GM20000 (cell line): Measurements from ENCODE around the gene KCNAB1.

Experiments
- DNase-seq: peaks from one replicate; pipeline ENCODE4 v3.0.0; 2012; ENCODE audit warnings: low spot score
- TF ChIP-seq, protein P1 (sequence below): IDR thresholded peaks from 2 replicates; pipeline ENCODE4 v1.5.1; 2012; ENCODE audit warnings: mild to moderate bottlenecking, control low read depth; ENCODE audit errors: extremely low read depth, missing control alignments

The KCNAB1 gene

DNA sequence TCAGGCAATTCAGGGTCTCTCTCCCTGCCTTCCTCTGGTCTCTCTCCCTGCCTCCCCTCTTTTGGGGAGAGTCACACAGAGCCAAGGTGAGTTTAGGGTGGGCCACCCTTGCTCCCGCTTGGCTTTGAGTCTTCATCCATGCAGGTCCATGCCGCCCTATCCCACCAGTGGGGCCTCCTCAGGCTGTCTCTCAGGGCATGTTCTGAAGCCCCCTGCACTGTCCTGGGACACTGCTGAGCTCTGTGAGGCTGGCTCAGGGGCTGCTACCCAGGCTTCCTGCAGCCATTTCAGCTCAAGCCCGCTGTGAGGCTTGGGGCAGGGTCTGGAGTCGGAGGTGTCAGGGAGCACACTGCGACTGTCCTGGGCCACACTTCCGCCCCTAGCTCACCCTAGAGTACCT is 231.4 kb downstream of the KCNAB1 start:
- TF ChIP-seq, protein P1, sequence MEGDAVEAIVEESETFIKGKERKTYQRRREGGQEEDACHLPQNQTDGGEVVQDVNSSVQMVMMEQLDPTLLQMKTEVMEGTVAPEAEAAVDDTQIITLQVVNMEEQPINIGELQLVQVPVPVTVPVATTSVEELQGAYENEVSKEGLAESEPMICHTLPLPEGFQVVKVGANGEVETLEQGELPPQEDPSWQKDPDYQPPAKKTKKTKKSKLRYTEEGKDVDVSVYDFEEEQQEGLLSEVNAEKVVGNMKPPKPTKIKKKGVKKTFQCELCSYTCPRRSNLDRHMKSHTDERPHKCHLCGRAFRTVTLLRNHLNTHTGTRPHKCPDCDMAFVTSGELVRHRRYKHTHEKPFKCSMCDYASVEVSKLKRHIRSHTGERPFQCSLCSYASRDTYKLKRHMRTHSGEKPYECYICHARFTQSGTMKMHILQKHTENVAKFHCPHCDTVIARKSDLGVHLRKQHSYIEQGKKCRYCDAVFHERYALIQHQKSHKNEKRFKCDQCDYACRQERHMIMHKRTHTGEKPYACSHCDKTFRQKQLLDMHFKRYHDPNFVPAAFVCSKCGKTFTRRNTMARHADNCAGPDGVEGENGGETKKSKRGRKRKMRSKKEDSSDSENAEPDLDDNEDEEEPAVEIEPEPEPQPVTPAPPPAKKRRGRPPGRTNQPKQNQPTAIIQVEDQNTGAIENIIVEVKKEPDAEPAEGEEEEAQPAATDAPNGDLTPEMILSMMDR, result no peak
- no peak for DNase-seq

DNA sequence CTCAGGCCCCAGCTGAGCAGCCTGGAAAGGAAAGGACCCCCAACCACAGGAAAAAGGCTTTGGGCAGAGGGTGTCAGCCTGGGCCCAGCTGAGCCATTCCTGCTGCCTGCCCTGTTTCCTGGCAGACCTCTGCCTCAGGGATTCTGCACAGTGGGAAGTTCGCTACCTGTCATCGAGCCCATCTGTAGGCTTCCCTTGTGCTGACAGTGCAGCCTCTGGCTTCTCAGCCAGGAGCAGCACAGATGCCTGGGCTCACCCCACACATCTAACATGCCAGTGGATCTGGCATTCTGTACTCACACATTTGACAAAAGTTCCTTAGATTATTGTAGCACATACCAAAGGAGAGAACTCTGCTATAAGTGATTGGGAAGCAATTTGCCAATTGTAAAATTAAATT is 232.3 kb downstream of the KCNAB1 start:
- DNase-seq, result no peak
- TF ChIP-seq, protein P1, result no peak

GRCh38 chr3:156353563-156353962 is 233.2 kb downstream of the KCNAB1 start:
- no peak for DNase-seq
- TF ChIP-seq, protein P1, result no peak

DNA sequence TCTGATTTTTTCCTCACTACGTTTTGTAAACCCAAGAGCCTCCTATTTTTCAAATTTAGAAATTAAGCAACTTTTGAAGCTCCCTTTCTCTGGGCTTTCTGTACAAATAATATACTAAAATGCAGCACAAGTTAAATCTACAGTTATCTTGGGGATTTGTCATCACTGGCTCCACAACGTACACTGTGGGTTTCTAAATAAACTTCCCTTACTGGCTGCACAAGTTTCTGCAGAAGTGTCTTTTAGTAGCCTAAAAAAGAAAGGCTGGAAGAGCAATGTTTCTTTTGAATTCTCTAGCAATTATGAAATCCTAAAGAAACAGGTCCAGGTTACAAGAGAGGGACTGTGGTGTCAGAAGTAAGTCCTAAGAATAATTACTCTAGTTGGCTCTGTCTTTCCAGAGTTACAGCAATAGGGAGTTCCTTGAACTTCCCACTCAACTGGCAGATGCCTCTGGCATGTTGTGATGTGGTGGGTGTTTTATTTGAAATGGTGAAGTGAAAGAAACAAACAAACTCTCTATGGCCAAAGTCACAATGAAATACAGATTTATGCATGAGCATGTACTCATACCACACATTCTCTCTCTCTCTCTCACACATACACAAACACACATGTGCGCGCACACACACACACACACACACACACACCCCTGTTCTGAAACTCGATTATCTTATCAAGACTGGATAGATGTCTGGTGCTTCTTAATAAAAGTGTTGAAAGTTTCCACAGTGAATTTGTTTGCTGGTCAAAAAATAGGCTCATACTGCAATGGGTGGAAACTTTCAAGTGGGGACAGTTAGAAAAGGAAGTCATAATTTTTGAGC is 236.4 kb downstream of the KCNAB1 start:
- no peak for DNase-seq

GRCh38 chr3:156358232-156358631 is 237.9 kb downstream of the KCNAB1 start:
- TF ChIP-seq, protein P1, result no peak
- DNase-seq, result no peak

More for the DNA sequence above, 236.4 kb downstream of the KCNAB1 start:
- TF ChIP-seq, protein P1, result no peak

DNA sequence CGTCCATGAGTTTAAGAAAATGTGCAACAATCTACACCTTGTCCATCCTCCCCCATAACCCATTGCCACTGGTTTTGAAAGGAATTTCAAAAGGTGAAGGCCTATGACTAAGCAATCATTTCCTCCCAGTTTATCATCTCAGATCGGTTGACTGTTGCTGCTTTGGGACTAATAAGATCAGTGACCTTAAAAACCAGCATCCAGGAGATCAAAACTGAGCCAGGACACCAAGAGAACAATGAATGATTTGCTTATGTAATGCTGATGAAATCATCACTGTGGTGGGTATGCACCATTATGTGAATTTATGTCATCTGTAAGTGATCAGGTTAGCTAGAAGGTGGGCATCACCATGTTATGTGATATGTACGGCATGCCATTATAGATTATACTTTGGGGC is 239.0 kb downstream of the KCNAB1 start:
- no peak for DNase-seq
- TF ChIP-seq, protein P1, result no peak

GRCh38 chr3:156360083-156360482 is 239.7 kb downstream of the KCNAB1 start:
- DNase-seq, result no peak
- TF ChIP-seq, protein P1, result no peak
